HCT116 (cell line): ENCODE data around the gene ARHGAP8. TPM values are rescaled to one million over a fixed set of nuclear protein-coding genes. Genes with fewer than 3 reads are reported as not detected.

ENCODE experiments used
- ATAC-seq: fragments of 200-7000 bp; cut with Tn5 transposase; 2 replicates; pipeline ENCODE4 v1.9.1; 2020; ENCODE audit warnings: mild to moderate bottlenecking, moderate library complexity
- BruUV-seq: library from RNA; stranded (reverse); fragments of 400-500 nt; replicated peaks from 2 replicates; lab custom pipeline; 2021; lab: Mats Ljungman, UMichigan
- CTCF ChIA-PET: fragments of 300-600 bp; sonication (Branson Sonifier 250); formaldehyde crosslinking; loops from one replicate; lab custom pipeline; 2021; ENCODE audit warnings: antibody characterized with exemption; lab: Charles Lee
- POLR2A ChIA-PET: fragments of 300-600, 350-600 bp; sonication (Branson Sonifier 250); formaldehyde crosslinking; loops from one replicate; lab custom pipeline; 2021; ENCODE audit warnings: antibody characterized with exemption; lab: Charles Lee
- RAD21 ChIA-PET, 2 experiments: fragments of 300-600 bp; sonication (Branson Sonifier 250); formaldehyde crosslinking; loops; one replicate each; lab custom pipeline; 2023; ENCODE audit warnings: low total read pairs in 2 of 2; ENCODE audit not compliant: uncharacterized antibody in 2 of 2, unreplicated experiment in 2 of 2, low non-redundant PET in 1 of 2; lab: Charles Lee
- DNase-seq: peaks from one replicate; pipeline ENCODE4 v3.0.0-alpha.2; 2010; ENCODE audit warnings: low read depth, low spot score
- H2AFZ ChIP-seq: fragments of 200-600 bp; shearing (Covaris generic), sonication (generic); 2 replicates; pipeline ENCODE4 v1.6.1; 2017; ENCODE audit warnings: low read depth, mixed run types, mixed read lengths, antibody characterized with exemption, low read length; ENCODE audit not compliant: poor library complexity, severe bottlenecking
- H3K27ac ChIP-seq: 2 replicates; pipeline ENCODE4 v1.5.1; 2012; ENCODE audit warnings: low read depth, low read length
- H3K27me3 ChIP-seq: fragments of 200-600 bp; sonication (generic); 2 replicates; pipeline ENCODE4 v1.6.1; 2016; ENCODE audit warnings: mixed run types, low read length, mixed read lengths; ENCODE audit not compliant: insufficient read depth
- H3K36me3 ChIP-seq, 2 experiments: fragments of 200-500 bp in 1 of 2; fragments of 200-600 bp in 1 of 2; sonication (Bioruptor generic) in 1 of 2; sonication (generic) in 1 of 2; 2 replicates each; pipeline versions ENCODE4 v1.5.1 to v1.6.1; 2014 to 2016; ENCODE audit warnings: low read length in 2 of 2, inconsistent platforms in 1 of 2, mixed read lengths in 1 of 2, mixed run types in 1 of 2; ENCODE audit not compliant: insufficient read depth in 2 of 2, control insufficient read depth in 1 of 2
- H3K4me1 ChIP-seq, 2 experiments: fragments of 200-600 bp in 1 of 2; sonication (generic) in 1 of 2; 2 replicates each; pipeline versions ENCODE4 v1.5.1 to v1.6.1; 2012 to 2017; ENCODE audit warnings: low read length in 2 of 2, inconsistent platforms in 1 of 2, mild to moderate bottlenecking in 1 of 2, mixed read lengths in 1 of 2, mixed run types in 1 of 2, moderate library complexity in 1 of 2; ENCODE audit not compliant: insufficient read depth in 2 of 2, control insufficient read depth in 1 of 2
- H3K4me2 ChIP-seq: fragments of 200-600 bp; sonication (generic); 2 replicates; pipeline ENCODE4 v1.6.1; 2017; ENCODE audit warnings: mixed run types, low read length, mixed read lengths
- H3K4me3 ChIP-seq, 2 experiments: fragments of 200-600 bp in 1 of 2; sonication (generic) in 1 of 2; replicated peaks in 1 of 2; 2 replicates each; pipeline ENCODE4 v1.5.1; 2011 to 2016; ENCODE audit warnings: low read length in 2 of 2, control low read depth in 1 of 2, low read depth in 1 of 2, mild to moderate bottlenecking in 1 of 2, mixed read lengths in 1 of 2, mixed run types in 1 of 2
- H3K79me2 ChIP-seq: fragments of 200-600 bp; sonication (generic); 2 replicates; pipeline ENCODE4 v1.6.1; 2017; ENCODE audit warnings: mild to moderate bottlenecking, mixed run types, low read length, moderate library complexity, mixed read lengths; ENCODE audit not compliant: insufficient read depth
- H3K9ac ChIP-seq: fragments of 200-600 bp; sonication (generic); 2 replicates; pipeline ENCODE4 v1.6.1; 2016; ENCODE audit warnings: low read length, mixed read lengths
- H3K9me2 ChIP-seq: fragments of 200-600 bp; sonication (generic), shearing (Covaris generic); 2 replicates; pipeline ENCODE4 v1.6.1; 2017; ENCODE audit warnings: mixed run types, mild to moderate bottlenecking, moderate library complexity; ENCODE audit not compliant: insufficient read depth
- H3K9me3 ChIP-seq, 2 experiments: fragments of 200-500 bp in 1 of 2; fragments of 200-600 bp in 1 of 2; sonication (Bioruptor generic) in 1 of 2; sonication (generic) in 1 of 2; 2 replicates each; pipeline ENCODE4 v1.6.1; 2014 to 2017; ENCODE audit warnings: low read length in 2 of 2, mixed read lengths in 2 of 2, inconsistent platforms in 1 of 2, low read depth in 1 of 2, mild to moderate bottlenecking in 1 of 2, mixed run types in 1 of 2, moderate library complexity in 1 of 2; ENCODE audit not compliant: control insufficient read depth in 1 of 2, insufficient read depth in 1 of 2
- H4K20me1 ChIP-seq: fragments of 200-600 bp; sonication (generic), shearing (Covaris generic); 2 replicates; pipeline ENCODE4 v1.6.1; 2017; ENCODE audit warnings: mixed run types, mild to moderate bottlenecking, moderate library complexity; ENCODE audit not compliant: insufficient read depth
- CBX3 ChIP-seq: IDR thresholded peaks from 2 replicates; pipeline ENCODE4 v1.6.1; 2012; ENCODE audit warnings: low read depth
- CTCF ChIP-seq, 3 experiments: fragments of 200-600 bp in 1 of 3; sonication (generic) in 1 of 3; IDR thresholded peaks in 2 of 3; conservative IDR thresholded peaks in 1 of 3; 2 replicates each; pipeline ENCODE4 v1.5.1; 2012 to 2017; ENCODE audit warnings: low read depth in 2 of 3, low read length in 2 of 3, antibody characterized with exemption in 1 of 3, borderline replicate concordance in 1 of 3, control low read depth in 1 of 3, mild to moderate bottlenecking in 1 of 3, mixed read lengths in 1 of 3, mixed run types in 1 of 3, moderate library complexity in 1 of 3; ENCODE audit not compliant: insufficient read depth in 1 of 3
- ELF1 ChIP-seq: IDR thresholded peaks from 2 replicates; pipeline ENCODE4 v1.6.1; 2012; ENCODE audit warnings: low read depth, borderline replicate concordance
- EZH2 ChIP-seq: fragments of 200-600 bp; sonication (generic); IDR thresholded peaks from 2 replicates; pipeline ENCODE4 v1.6.1; 2017; ENCODE audit warnings: antibody characterized with exemption, mixed run types
- EZH2phosphoT487 ChIP-seq: fragments of 200-600 bp; IDR thresholded peaks from 2 replicates; pipeline ENCODE4 v1.6.1; 2018; ENCODE audit warnings: antibody characterized with exemption, borderline replicate concordance
- FOSL1 ChIP-seq: IDR thresholded peaks from 2 replicates; pipeline ENCODE4 v1.6.1; 2012; ENCODE audit warnings: low read depth
- JUND ChIP-seq: IDR thresholded peaks from 2 replicates; pipeline ENCODE4 v1.6.1; 2012
- POLR2AphosphoS5 ChIP-seq: IDR thresholded peaks from 2 replicates; pipeline ENCODE4 v1.6.1; 2011; ENCODE audit warnings: mild to moderate bottlenecking, low read depth, low read length, moderate library complexity
- RAD21 ChIP-seq: IDR thresholded peaks from 2 replicates; pipeline ENCODE4 v1.6.1; 2012; ENCODE audit warnings: low read depth, mild to moderate bottlenecking
- REST ChIP-seq: IDR thresholded peaks from 2 replicates; pipeline ENCODE4 v1.6.1; 2012; ENCODE audit warnings: low read depth
- SIN3A ChIP-seq: IDR thresholded peaks from 2 replicates; pipeline ENCODE4 v1.6.1; 2012; ENCODE audit warnings: low read depth
- SP1 ChIP-seq: IDR thresholded peaks from 2 replicates; pipeline ENCODE4 v1.6.1; 2012; ENCODE audit warnings: low read depth
- SRF ChIP-seq: IDR thresholded peaks from 2 replicates; pipeline ENCODE4 v1.6.1; 2012; ENCODE audit warnings: low read depth
- TCF7L2 ChIP-seq: IDR thresholded peaks from 2 replicates; pipeline ENCODE4 v1.7.0; 2011; ENCODE audit warnings: borderline replicate concordance, inconsistent platforms; ENCODE audit not compliant: insufficient read depth, insufficient read length; ENCODE audit errors: extremely low read depth
- YY1 ChIP-seq: IDR thresholded peaks from 2 replicates; pipeline ENCODE4 v1.6.1; 2011; ENCODE audit warnings: low read length, low read depth, moderate library complexity, mild to moderate bottlenecking; ENCODE audit not compliant: insufficient replicate concordance; ENCODE audit errors: extremely low read depth
- ZBTB33 ChIP-seq: IDR thresholded peaks from 2 replicates; pipeline ENCODE4 v1.6.1; 2011; ENCODE audit warnings: mild to moderate bottlenecking, low read length, moderate library complexity; ENCODE audit not compliant: insufficient replicate concordance; ENCODE audit errors: extremely low read depth
- ZFX ChIP-seq: fragments of 450-650 bp; IDR thresholded peaks from 2 replicates; pipeline ENCODE4 v1.6.1; 2017
- ZNF274 ChIP-seq: fragments of 200-500 bp; sonication (Bioruptor generic); IDR thresholded peaks from 2 replicates; pipeline ENCODE4 v1.6.1; 2014; ENCODE audit warnings: mild to moderate bottlenecking, low read depth, low read length, inconsistent platforms
- intact Hi-C: fragments of 100-400 bp; cut with micrococcal nuclease; formaldehyde crosslinking; loops from 2 replicates; pipeline ENCODE4 v1.10.0; 2022
- total RNA-seq: library from RNA; stranded (reverse); gene quantifications from one replicate; pipeline ENCODE4 v1.2.1, GENCODE V29; 2021; ENCODE audit not compliant: unreplicated experiment

The ARHGAP8 gene
- total RNA-seq, 1 experiment from 2014 or later, result 67.5 TPM

GRCh38 chr22:44906248-44906936 lies 154.0 kb downstream of the ARHGAP8 start:
- ChIA-PET CTCF (no interaction called here), POLR2A (no interaction called here), RAD21 (no interaction called here)
- Histone ChIP-seq H3K4me3 (no peak overlapping the region), H3K27me3 (0 out of 2 replicates have a peak, but pooled peaks cover 5% of the 10 kb centered on the region), H3K9ac (no peak overlapping the region), H3K9me3 (peaks cover under 1 to 7% of the 10 kb centered on the region in 2 experiments; a peak in 2 of 4 replicates), H2AFZ (no peak overlapping the region), H3K36me3 (no peaks in the 10 kb centered on the region), H3K9me2 (no peaks in the 10 kb centered on the region), H4K20me1 (no peaks in the 10 kb centered on the region), H3K4me2 (no peak overlapping the region), H3K4me1 (no peaks in the 10 kb centered on the region), H3K79me2 (no peaks in the 10 kb centered on the region), H3K27ac (no peak overlapping the region)
- TF ChIP-seq SIN3A (no peak), JUND (no peak), EZH2 (no peak), ZBTB33 (no peak), EZH2phosphoT487 (no peak), ELF1 (no peak), FOSL1 (no peak), ZNF274 (no peak), SP1 (no peak), RAD21 (no peak), REST (no peak), YY1 (no peak), CTCF (IDR thresholded peaks at IDR 0.05 in 2 of 3, conservative IDR thresholded peaks at IDR 0.05 in 1 of 3; ENCODE audit: borderline replicate concordance in 1 of 3, insufficient read depth in 1 of 3, low read depth in 2 of 3, low read length in 2 of 3) (no peak), CBX3 (no peak), SRF (no peak), POLR2AphosphoS5 (no peak), TCF7L2 (no peak), ZFX (no peak)
- intact Hi-C loops, result no loop called here
- ATAC-seq (no peak), DNase-seq (no peak)
- BruUV-seq, result no TSS peak
